GM19438 (cell line): ENCODE results near the gene TRAIP.
"Not testable (repeated sequence)": the region's sequence is repeated elsewhere in the genome, so short reads cannot be mapped to it uniquely, and the experiment has no call there.

ENCODE experiments used
- ATAC-seq: cut with Tn5 transposase; IDR thresholded peaks from one replicate; pipeline ENCODE4 v1.9.1; 2021; ENCODE audit warnings: low read depth; ENCODE audit not compliant: unreplicated experiment

TRAIP gene

GRCh38 chr3:49794431-49794830, 61.9 kb downstream of the TRAIP start:
- ATAC-seq, result no peak

- no peak for ATAC-seq
Measured at GRCh38 chr3:49793486-49794085, 62.8 kb downstream of the TRAIP start.

GRCh38 chr3:49792371-49793150, 63.8 kb downstream of the TRAIP start:
- no peak for ATAC-seq

GRCh38 chr3:49791571-49791970, 64.8 kb downstream of the TRAIP start:
- no peak for ATAC-seq

GRCh38 chr3:49790626-49791411, 65.5 kb downstream of the TRAIP start:
- ATAC-seq, result no peak

- ATAC-seq, result no peak
Measured at GRCh38 chr3:49788056-49788455, 68.3 kb downstream of the TRAIP start.

GRCh38 chr3:49787536-49787935, 68.8 kb downstream of the TRAIP start:
- no peak for ATAC-seq

- no peak for ATAC-seq
Measured at GRCh38 chr3:49787182-49787464, 69.2 kb downstream of the TRAIP start.

GRCh38 chr3:49786357-49787181, 69.8 kb downstream of the TRAIP start, which contains the start of gene IP6K1:
Gene IP6K1 (minus strand): TSS chr3:49786542. CDS start chr3:49748040, 38,502 bp downstream.
- peak; percentile 99 for ATAC-seq

GRCh38 chr3:49785565-49786356, 70.6 kb downstream of the TRAIP start:
- ATAC-seq, result peak; percentile 43

- not testable (repeated sequence) for ATAC-seq
Measured at GRCh38 chr3:49782277-49782676, 74.1 kb downstream of the TRAIP start.

GRCh38 chr3:49781415-49782199, 74.8 kb downstream of the TRAIP start:
- no peak for ATAC-seq

- not testable (repeated sequence) for ATAC-seq
Measured at GRCh38 chr3:49780975-49781365, 75.4 kb downstream of the TRAIP start.

GRCh38 chr3:49780080-49780974, 76.0 kb downstream of the TRAIP start:
- no peak for ATAC-seq

- no peak for ATAC-seq
Measured at GRCh38 chr3:49779358-49780079, 76.8 kb downstream of the TRAIP start.
